ENCODE measurements around the gene ICA1L.

ICA1L gene

GRCh38 chr2:202782940-202783558, 88.5 kb downstream of the ICA1L start:
- DNase-seq (ENCODE audit: low read depth in 2 of 2) = no peak

GRCh38 chr2:202780514-202781021, 91.0 kb downstream of the ICA1L start:
- DNase-seq (ENCODE audit: low read depth in 2 of 2) = peak in 1 of 2 donors; percentile 2

GRCh38 chr2:202778217-202778616, 93.3 kb downstream of the ICA1L start:
- no peak for DNase-seq (ENCODE audit: low read depth in 2 of 2)

- DNase-seq (ENCODE audit: low read depth in 2 of 2) = no peak
These were observed 97.5 kb downstream of the ICA1L start for GRCh38 chr2:202774104-202774503.

GRCh38 chr2:202773301-202773973, 98.1 kb downstream of the ICA1L start:
- no peak for DNase-seq (ENCODE audit: low read depth in 2 of 2)

GRCh38 chr2:202771741-202772460, 99.7 kb downstream of the ICA1L start:
- no peak for DNase-seq (ENCODE audit: low read depth in 2 of 2)

- no peak for DNase-seq (ENCODE audit: low read depth in 2 of 2)
These were observed 100.2 kb downstream of the ICA1L start for GRCh38 chr2:202771336-202771735.

GRCh38 chr2:202769201-202769600, 102.4 kb downstream of the ICA1L start:
- no peak for DNase-seq (ENCODE audit: low read depth in 2 of 2)

- DNase-seq (ENCODE audit: low read depth in 2 of 2) = no peak
These were observed 103.3 kb downstream of the ICA1L start for GRCh38 chr2:202768273-202768672.

GRCh38 chr2:202765436-202765835, 106.1 kb downstream of the ICA1L start:
- DNase-seq (ENCODE audit: low read depth in 2 of 2) = no peak

GRCh38 chr2:202764991-202765390, 106.6 kb downstream of the ICA1L start:
- DNase-seq (ENCODE audit: low read depth in 2 of 2) = no peak

- DNase-seq (ENCODE audit: low read depth in 2 of 2) = no peak
These were observed 107.7 kb downstream of the ICA1L start for GRCh38 chr2:202763916-202764315.

GRCh38 chr2:202762556-202762955, 109.0 kb downstream of the ICA1L start:
- no peak for DNase-seq (ENCODE audit: low read depth in 2 of 2)

GRCh38 chr2:202760848-202761247, 110.7 kb downstream of the ICA1L start:
- no peak for DNase-seq (ENCODE audit: low read depth in 2 of 2)

- no peak for DNase-seq (ENCODE audit: low read depth in 2 of 2)
These were observed 113.0 kb downstream of the ICA1L start for GRCh38 chr2:202758604-202759003.

- DNase-seq (ENCODE audit: low read depth in 2 of 2) = no peak
These were observed 113.4 kb downstream of the ICA1L start for GRCh38 chr2:202758128-202758527.

- DNase-seq (ENCODE audit: low read depth in 2 of 2) = no peak
These were observed 114.2 kb downstream of the ICA1L start for GRCh38 chr2:202757339-202757738.

- DNase-seq (ENCODE audit: low read depth in 2 of 2) = no peak
These were observed 115.0 kb downstream of the ICA1L start for GRCh38 chr2:202756598-202756997.

GRCh38 chr2:202754936-202755335, 116.6 kb downstream of the ICA1L start:
- DNase-seq (ENCODE audit: low read depth in 2 of 2) = no peak

GRCh38 chr2:202752071-202752470, 119.5 kb downstream of the ICA1L start:
- DNase-seq (ENCODE audit: low read depth in 2 of 2) = no peak

- no peak for DNase-seq (ENCODE audit: low read depth in 2 of 2)
These were observed 120.7 kb downstream of the ICA1L start for GRCh38 chr2:202750763-202751427.

- no peak for DNase-seq (ENCODE audit: low read depth in 2 of 2)
These were observed 122.1 kb downstream of the ICA1L start for GRCh38 chr2:202749477-202749876.
